ENCODE measurements around the gene IFNA21.
"Not testable (repeated sequence)": the region's sequence is repeated elsewhere in the genome, so short reads cannot be mapped to it uniquely, and the experiment has no call there.

Gene IFNA21

DNA sequence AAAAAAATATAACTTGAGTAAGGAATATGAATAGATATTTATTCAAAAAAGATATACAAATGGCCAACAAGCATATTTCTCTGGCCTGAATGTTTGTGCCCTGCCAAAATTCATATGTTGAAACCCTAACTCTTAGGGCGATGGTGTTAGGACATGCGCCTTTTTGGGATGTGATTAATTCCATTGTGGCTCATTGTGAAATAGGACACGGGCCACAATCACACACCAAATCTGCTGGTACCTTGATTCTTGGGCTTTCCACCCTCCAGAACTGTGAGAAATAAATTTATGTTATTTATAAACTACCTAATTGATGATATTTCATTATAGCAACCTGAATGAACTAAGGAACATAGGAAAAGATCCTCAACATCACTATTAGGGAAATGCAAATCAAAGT is 5.7 kb upstream of the IFNA21 start:
- in situ Hi-C loops (cut with HindIII; ENCODE audit: low pct_unique_long_range_greater_than_20kb, low sequenced_read_pairs), result no loop called here
- TF ChIP-seq JUND (IDR thresholded peaks at IDR 0.05; ENCODE audit: low read depth), result no peak
- DNase-seq (ENCODE audit: low read depth in 1 of 2, low spot score in 1 of 2), result no peak

DNA sequence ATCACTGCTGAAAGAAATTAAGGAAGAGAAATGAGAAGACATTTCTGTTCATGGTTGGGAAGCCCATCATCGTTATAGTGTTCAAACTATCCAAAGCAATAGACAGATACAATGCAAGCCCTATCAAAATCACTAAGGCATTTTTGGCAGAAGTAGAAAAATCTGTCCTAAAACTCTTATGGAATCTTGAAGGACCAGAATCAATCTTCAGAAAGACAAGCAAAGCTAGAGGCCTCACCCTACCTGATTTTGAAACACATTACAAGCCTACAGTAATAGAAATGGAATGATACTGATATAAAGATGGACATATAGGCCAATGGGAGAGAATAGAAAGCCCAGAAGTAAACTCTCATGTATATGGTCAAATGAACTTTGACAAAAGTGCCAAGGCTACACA is 4.9 kb upstream of the IFNA21 start:
- in situ Hi-C loops (cut with HindIII; ENCODE audit: low pct_unique_long_range_greater_than_20kb, low sequenced_read_pairs), result no loop called here
- no peak for DNase-seq (ENCODE audit: low read depth in 1 of 2, low spot score in 1 of 2)
- TF ChIP-seq JUND (IDR thresholded peaks at IDR 0.05; ENCODE audit: low read depth), result no peak

DNA sequence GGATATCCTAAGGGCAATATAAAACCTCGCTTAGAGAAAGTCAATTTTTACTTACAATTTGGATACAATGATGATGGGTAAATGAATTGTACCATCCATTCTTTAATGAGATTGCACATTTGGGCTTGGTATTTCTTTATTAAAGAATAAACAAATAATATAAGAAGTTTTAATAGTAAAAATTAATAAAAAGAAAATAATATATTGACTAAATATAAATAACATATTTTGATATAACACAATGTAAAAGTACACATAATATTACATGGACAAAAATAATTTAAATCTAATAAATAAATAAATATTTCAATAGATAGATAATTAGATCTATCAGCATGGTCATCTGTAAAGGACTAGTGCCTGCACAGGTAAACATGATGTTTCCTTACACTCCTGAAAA is 944 bp downstream of the IFNA21 start:
- in situ Hi-C loops (cut with HindIII; ENCODE audit: low pct_unique_long_range_greater_than_20kb, low sequenced_read_pairs), result no loop called here
- no peak for DNase-seq (ENCODE audit: low read depth in 1 of 2, low spot score in 1 of 2)
- TF ChIP-seq JUND (IDR thresholded peaks at IDR 0.05; ENCODE audit: low read depth), result no peak

DNA sequence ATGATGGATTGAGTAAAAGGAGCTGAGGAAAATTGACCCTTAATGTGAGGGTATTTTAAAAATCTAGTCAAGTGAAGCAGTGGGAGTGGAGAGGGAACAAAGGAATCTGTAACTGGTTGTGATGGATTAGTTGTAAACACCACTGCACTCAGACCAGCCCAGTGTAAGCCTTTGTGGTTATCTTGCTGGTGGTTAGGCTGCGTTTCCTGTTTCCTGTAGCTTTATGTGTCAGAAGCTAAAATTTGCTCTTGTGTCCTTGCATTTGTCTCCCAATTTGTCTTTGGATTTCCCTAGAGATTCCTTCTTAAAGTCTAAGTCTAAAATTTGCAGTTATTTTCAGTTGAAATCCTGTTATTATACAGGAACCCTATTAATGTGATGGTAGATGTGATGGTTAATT is 6.3 kb downstream of the IFNA21 start:
- DNase-seq (ENCODE audit: low read depth in 1 of 2, low spot score in 1 of 2), result no peak
- in situ Hi-C loops (cut with HindIII; ENCODE audit: low pct_unique_long_range_greater_than_20kb, low sequenced_read_pairs), result no loop called here
- no peak for TF ChIP-seq JUND (IDR thresholded peaks at IDR 0.05; ENCODE audit: low read depth)

DNA sequence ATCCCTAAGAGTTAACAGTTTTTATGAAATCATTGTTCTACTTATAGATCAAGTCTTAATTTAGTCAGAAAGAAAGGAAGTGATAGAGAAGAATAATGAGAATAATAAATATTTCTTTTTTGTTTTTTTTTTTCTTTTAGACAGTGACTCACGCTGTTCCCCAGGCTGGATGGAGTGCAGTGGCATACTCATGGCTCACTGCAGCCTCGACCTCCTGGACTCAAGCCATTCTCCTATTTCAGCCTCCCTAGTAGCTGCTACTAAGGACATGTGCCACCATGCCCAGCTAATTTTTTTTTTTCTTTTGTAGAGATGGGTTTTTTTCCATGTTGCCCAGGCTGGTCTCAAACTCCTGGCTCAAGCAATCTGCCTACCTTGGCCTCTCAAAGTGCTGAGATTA is 11.0 kb downstream of the IFNA21 start:
- no peak for TF ChIP-seq JUND (IDR thresholded peaks at IDR 0.05; ENCODE audit: low read depth)
- DNase-seq (ENCODE audit: low read depth in 1 of 2, low spot score in 1 of 2), result no peak
- in situ Hi-C loops (cut with HindIII; ENCODE audit: low pct_unique_long_range_greater_than_20kb, low sequenced_read_pairs), result no loop called here

DNA sequence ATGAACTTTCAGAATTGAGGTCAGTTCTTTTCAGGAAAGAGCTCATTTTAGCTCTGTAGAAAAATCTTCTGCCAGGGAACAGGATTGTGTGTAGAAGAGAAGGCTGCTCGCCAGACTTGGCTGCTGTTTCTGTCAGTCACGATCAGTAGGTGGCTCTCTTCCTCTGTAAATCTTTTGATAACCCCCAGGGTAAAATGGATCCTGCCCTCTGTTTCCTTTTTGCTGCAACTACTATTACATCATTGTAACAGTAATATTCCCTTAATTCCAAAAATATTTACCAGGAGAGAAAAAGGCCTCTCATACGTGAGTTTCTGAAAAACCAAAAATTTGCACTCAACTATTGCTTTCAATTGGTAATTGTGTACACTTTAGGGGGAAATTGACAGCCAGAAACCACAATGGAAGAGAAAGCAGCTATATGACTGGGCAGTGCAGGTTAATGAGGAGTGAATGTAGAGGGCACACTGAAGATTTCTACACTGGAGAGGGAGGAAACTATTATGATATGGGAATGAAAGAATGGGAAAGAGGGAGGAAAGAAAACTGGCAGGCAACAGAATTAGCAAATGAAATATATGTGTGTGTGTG is 12.3 kb downstream of the IFNA21 start:
- peak in 1 of 2 experiments; percentile 20 for DNase-seq (ENCODE audit: low read depth in 1 of 2, low spot score in 1 of 2)
- in situ Hi-C loops (cut with HindIII; ENCODE audit: low pct_unique_long_range_greater_than_20kb, low sequenced_read_pairs), result no loop called here
- TF ChIP-seq JUND (IDR thresholded peaks at IDR 0.05; ENCODE audit: low read depth), result no peak

DNA sequence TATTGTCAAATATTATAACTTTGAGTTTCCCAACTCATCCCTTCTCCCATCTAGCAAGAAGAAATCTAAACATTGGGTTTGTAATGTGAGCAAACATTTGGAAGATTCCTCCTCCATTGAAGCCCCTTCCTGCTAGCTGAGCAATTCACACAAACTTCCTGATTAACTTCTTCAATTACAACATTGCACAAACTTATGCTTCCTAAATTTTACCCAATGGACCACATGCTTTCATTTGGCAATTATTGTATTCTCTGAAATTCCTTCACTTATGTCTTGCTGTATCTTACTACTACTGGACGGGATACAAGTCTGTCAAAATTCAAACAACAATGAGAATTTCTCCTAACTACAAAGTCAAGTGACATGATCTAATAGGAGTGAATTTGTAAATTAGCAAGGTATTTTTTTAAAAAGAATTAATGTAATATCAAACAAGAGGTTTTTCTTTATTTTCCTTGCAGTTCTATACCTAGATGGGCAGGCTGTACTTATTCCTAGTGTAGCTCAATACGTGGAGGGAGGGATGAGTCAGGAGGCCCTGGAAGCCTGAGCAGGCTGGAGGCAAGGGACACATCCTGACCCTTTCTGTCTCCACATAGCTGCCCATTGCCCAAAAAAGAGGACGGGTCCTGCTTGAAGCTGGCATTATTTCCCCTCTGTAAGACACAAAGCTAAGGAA is 13.0 kb downstream of the IFNA21 start:
- no peak for TF ChIP-seq JUND (IDR thresholded peaks at IDR 0.05; ENCODE audit: low read depth)

DNA sequence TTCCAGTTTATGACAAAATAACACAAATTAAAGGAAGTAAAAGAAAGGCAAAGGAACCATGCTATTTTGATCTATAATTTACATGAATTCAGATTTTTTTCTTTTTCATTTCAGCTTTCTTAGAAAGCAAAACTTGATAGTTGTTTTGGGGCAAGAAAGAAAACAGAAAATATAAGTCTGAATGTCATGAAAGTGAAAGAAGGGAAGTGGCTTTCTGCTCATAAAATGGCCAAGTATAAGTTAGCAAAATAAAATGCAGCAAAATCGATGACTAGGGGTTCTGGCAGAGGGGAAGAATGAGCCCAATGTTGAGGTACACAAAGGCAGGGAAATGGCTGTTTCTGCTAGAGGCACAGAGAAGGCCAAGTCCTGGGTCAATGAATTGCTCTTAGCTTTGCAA is 21.9 kb downstream of the IFNA21 start:
- no peak for DNase-seq (ENCODE audit: low read depth in 1 of 2, low spot score in 1 of 2)
- in situ Hi-C loops (cut with HindIII; ENCODE audit: low pct_unique_long_range_greater_than_20kb, low sequenced_read_pairs), result no loop called here
- no peak for TF ChIP-seq JUND (IDR thresholded peaks at IDR 0.05; ENCODE audit: low read depth)

More for the DNA sequence above, 13.0 kb downstream of the IFNA21 start:
- no peak for DNase-seq (ENCODE audit: low read depth in 1 of 2, low spot score in 1 of 2)
- in situ Hi-C loops (cut with HindIII; ENCODE audit: low pct_unique_long_range_greater_than_20kb, low sequenced_read_pairs), result no loop called here

DNA sequence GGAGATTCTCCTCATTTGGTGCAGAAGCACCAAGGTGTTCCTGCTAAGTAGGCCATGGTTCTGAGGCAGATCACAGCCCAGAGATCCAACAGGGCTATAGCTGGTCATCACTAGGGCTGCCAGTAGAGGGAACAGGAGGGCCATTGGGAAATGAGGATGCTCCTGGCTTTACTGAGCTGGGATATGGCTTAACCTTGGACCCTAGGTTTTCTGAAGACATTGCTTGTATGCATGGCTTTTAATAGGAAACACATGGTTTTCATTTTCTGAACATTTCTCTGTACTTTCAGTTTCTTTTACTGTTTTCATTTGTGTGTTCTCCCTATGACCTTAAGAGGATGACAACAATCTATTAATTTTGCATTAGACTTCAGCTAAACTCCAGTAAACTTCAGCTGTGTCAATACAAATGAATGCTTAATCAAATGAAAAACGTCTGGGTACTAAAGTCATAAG is 25.0 kb downstream of the IFNA21 start, which contains the start of gene IFNW1:
IFNW1 (minus strand) TSS at position 406 of the 456 bp plus-strand sequence; CDS start at position 144, 262 bp downstream.
- in situ Hi-C loops (cut with HindIII; ENCODE audit: low pct_unique_long_range_greater_than_20kb, low sequenced_read_pairs), result no loop called here
- no peak for DNase-seq (ENCODE audit: low read depth in 1 of 2, low spot score in 1 of 2)
- TF ChIP-seq JUND (IDR thresholded peaks at IDR 0.05; ENCODE audit: low read depth), result no peak

DNA sequence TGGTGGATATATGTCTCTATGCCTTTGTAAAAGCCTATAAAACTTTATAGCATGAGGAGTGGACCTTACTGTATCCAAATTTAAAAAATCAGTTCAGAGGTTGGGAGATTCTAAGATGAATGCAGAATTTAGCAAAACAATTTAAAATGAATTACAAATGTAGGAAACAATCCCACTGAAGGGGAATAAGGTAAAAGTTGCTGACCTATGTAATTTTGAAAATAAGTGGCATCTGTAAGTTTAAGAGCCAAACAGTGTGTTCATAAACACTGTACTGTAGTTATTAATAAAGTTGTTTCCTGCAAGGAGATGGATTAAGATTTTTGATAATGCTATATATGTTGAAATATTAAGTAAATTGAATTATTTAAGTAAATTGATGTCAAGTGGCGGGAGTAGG is 29.4 kb downstream of the IFNA21 start:
- DNase-seq (ENCODE audit: low read depth in 1 of 2, low spot score in 1 of 2), result no peak
- in situ Hi-C loops (cut with HindIII; ENCODE audit: low pct_unique_long_range_greater_than_20kb, low sequenced_read_pairs), result no loop called here
- no peak for TF ChIP-seq JUND (IDR thresholded peaks at IDR 0.05; ENCODE audit: low read depth)

DNA sequence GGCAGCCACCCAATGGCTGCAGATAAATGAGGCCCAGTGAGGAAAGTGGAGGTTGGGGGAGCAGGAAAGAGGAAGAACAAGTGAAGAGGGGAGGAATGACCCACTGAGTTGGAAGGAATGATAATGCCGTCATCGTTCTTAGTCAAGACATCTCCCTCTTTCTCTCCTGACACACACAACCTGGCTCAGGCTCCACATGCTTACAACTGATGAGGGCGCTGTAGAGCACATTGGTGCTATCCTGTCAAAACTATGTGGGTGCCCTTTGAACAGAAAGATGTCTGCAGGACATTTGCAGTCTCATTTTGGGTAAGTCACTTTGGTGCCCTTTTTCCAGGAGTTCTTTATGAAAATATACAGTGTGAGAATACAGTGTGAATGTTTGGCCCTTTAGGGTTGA is 30.7 kb downstream of the IFNA21 start:
- no peak for DNase-seq (ENCODE audit: low read depth in 1 of 2, low spot score in 1 of 2)
- TF ChIP-seq JUND (IDR thresholded peaks at IDR 0.05; ENCODE audit: low read depth), result no peak
- in situ Hi-C loops (cut with HindIII; ENCODE audit: low pct_unique_long_range_greater_than_20kb, low sequenced_read_pairs), result no loop called here

DNA sequence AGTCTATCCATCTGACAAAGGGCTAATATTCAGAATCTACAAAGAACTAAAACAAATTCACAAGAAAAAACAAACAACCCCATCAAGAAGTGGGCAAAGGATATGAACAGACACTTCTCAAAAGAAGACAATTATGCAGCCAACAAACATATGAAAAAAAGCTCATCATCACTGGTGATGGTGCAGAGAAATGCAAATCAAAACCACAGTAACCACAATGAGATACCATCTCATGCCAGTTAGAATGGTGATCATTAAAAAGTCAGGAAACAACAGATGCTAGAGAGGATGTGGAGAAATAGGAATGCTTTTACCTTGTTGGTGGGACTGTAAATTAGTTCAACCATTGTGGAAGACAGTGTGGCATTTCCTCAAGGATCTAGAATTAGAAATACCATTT is 38.3 kb downstream of the IFNA21 start:
- DNase-seq (ENCODE audit: low read depth in 1 of 2, low spot score in 1 of 2); in situ Hi-C loops (cut with HindIII; ENCODE audit: low pct_unique_long_range_greater_than_20kb, low sequenced_read_pairs): not testable (repeated sequence)

DNA sequence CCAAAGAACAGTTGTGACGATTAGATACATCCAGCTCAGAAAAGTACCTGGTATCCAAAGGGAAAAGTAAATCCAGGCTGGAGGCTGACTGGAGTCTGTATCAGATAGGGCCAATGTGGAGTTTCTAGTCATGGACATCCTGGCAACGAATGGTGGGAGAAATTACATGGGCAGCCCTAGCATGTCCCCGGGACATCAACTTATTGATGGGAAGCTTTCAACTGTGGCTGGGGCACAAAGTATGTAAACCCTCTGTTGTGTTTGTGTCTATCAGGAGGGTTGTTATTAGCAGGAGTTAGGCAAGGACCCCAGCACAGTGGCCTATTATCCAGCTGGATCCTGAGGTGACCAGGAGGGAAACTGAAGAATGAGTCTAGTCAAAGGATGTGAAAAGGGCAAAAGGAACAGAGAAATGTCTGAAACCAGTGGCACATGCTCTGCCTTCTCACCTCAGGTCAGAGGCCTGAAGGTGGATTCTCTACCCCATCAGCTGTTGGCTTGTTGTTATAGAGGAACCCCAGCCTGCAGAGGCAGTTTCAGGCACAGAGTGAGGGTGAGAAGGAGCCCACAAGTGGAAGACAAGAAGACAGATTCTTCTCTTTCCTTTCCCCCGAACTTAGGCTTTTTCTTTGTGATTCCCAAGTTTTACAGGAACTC is 44.7 kb downstream of the IFNA21 start:
- DNase-seq (ENCODE audit: low read depth in 1 of 2, low spot score in 1 of 2), result no peak
- TF ChIP-seq JUND (IDR thresholded peaks at IDR 0.05; ENCODE audit: low read depth), result no peak
- in situ Hi-C loops (cut with HindIII; ENCODE audit: low pct_unique_long_range_greater_than_20kb, low sequenced_read_pairs), result no loop called here

Data from T47D (cell line).